ENCODE data around the gene HSD17B11. TPM values are rescaled to one million over a fixed set of nuclear protein-coding genes. Genes with fewer than 3 reads are reported as not detected.

HSD17B11 gene
- total and polyA plus RNA-seq, 10 donors: 27.0 to 121 (median 54.0) TPM

- intact Hi-C loops (cut with DNase I; ENCODE audit: low total_unique reads): no loop called here
- DNase-seq: no peak
- TF ChIP-seq POLR2A (IDR thresholded peaks at IDR 0.05) (no peak), POLR2AphosphoS5 (IDR thresholded peaks at IDR 0.05) (no peak), CTCF (IDR thresholded peaks at IDR 0.05 in 8 of 11, conservative IDR thresholded peaks at IDR 0.05 in 3 of 11) (no peak)
- Histone ChIP-seq H3K36me3 (peaks cover 0 to 44% (median 15%) of the 10 kb centered on the region in 6 donors), H3K27me3 (replicated peaks in 1 of 7) (no peaks in the 10 kb centered on the region), H3K4me3 (no peak overlapping the region), H3K9me3 (peaks cover 0 to 5% (median 0%) of the 10 kb centered on the region in 8 donors), H3K27ac (no peak overlapping the region), H3K4me1 (peaks cover 0 to 46% (median 8%) of the 10 kb centered on the region in 6 donors)
- 65 to 98% (median 88%) methylated on average over 2 of the region's 2 CpGs for WGBS, 5 donors
Measured at GRCh38 chr4:87382116-87382515, 8.9 kb downstream of the HSD17B11 start.

DNA sequence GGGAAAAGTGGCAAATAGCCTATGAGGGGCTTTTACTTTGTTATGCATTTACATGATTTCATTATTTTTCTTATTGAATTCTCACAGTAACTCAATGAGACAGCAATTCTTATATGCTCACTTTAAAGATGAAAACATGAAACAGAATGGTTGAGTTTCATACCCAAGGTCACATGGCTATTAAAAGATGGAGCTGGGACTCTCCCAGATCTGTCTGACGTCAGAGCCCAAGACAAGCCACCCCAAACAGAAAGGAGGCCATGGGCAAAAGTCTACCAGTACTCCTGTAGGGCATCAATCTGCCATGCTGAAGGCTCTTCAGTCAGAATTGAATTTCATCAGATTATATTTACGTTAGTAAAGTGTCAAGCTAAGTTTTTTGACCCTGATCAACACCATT is 13.2 kb downstream of the HSD17B11 start:
- intact Hi-C loops (cut with DNase I; ENCODE audit: low total_unique reads): loop anchor here (5.0 kb wide), 1 partner anchor 89 kb away; no protein-coding TSS in a partner anchor

GRCh38 chr4:87375719-87376291 is 15.2 kb downstream of the HSD17B11 start:
- H3K4me1 ChIP-seq: peaks cover 0 to 31% (median 4%) of the 10 kb centered on the region in 6 donors
- TF ChIP-seq POLR2A (IDR thresholded peaks at IDR 0.05) (no peak), CTCF (IDR thresholded peaks at IDR 0.05 in 8 of 11, conservative IDR thresholded peaks at IDR 0.05 in 3 of 11) (peak; percentile 13 to 76 (median 62)), POLR2AphosphoS5 (IDR thresholded peaks at IDR 0.05) (peak in 1 of 3 donors; percentile 11)
- no peak for DNase-seq
- intact Hi-C loops (cut with DNase I; ENCODE audit: low total_unique reads): loop anchor here (5.0 kb wide), 1 partner anchor 91 kb away; no protein-coding TSS in a partner anchor
- peak overlapping the region in 1 of 8 donors; percentile 37 for H3K27ac ChIP-seq
- no peaks in the 10 kb centered on the region for H3K27me3 ChIP-seq (replicated peaks in 1 of 7)
- H3K4me3 ChIP-seq: no peak overlapping the region
- H3K9me3 ChIP-seq: no peaks in the 10 kb centered on the region
- 52 to 57% (median 56%) methylated on average over 4 of the region's 4 CpGs for WGBS, 5 donors
- peaks cover 0 to 84% (median 36%) of the 10 kb centered on the region in 6 donors for H3K36me3 ChIP-seq

More for the DNA sequence above, 13.2 kb downstream of the HSD17B11 start:
- peaks cover 0 to 33% (median 5%) of the 10 kb centered on the region in 6 donors for H3K4me1 ChIP-seq
- DNase-seq: no peak
- no peak overlapping the region for H3K4me3 ChIP-seq
- no peak for TF ChIP-seq POLR2A (IDR thresholded peaks at IDR 0.05)
- no peak for TF ChIP-seq CTCF (IDR thresholded peaks at IDR 0.05 in 8 of 11, conservative IDR thresholded peaks at IDR 0.05 in 3 of 11)
- TF ChIP-seq POLR2AphosphoS5 (IDR thresholded peaks at IDR 0.05): no peak
- H3K36me3 ChIP-seq: peaks cover 0 to 80% (median 26%) of the 10 kb centered on the region in 6 donors
- H3K27ac ChIP-seq: no peak overlapping the region
- WGBS, 5 donors: 75 to 83% (median 77%) methylated on average over 2 of the region's 2 CpGs
- H3K9me3 ChIP-seq: no peaks in the 10 kb centered on the region
- H3K27me3 ChIP-seq (replicated peaks in 1 of 7): no peaks in the 10 kb centered on the region

GRCh38 chr4:87370068-87370467 is 20.9 kb downstream of the HSD17B11 start:
- Histone ChIP-seq H3K36me3 (peaks cover 0 to 98% (median 53%) of the 10 kb centered on the region in 6 donors), H3K27ac (no peak overlapping the region), H3K27me3 (replicated peaks in 1 of 7) (no peaks in the 10 kb centered on the region), H3K9me3 (no peaks in the 10 kb centered on the region), H3K4me1 (peaks cover 0 to 8% (median 4%) of the 10 kb centered on the region in 6 donors), H3K4me3 (no peak overlapping the region)
- TF ChIP-seq CTCF (IDR thresholded peaks at IDR 0.05 in 8 of 11, conservative IDR thresholded peaks at IDR 0.05 in 3 of 11) (no peak), POLR2AphosphoS5 (IDR thresholded peaks at IDR 0.05) (no peak), POLR2A (IDR thresholded peaks at IDR 0.05) (no peak)
- 68 to 77% (median 74%) methylated on average over 2 of the region's 2 CpGs for WGBS, 5 donors
- intact Hi-C loops (cut with DNase I; ENCODE audit: low total_unique reads): no loop called here
- no peak for DNase-seq
